Upper lobe of right lung (tissue), 1 donor: ENCODE measurements around the gene NPB. TPM values are rescaled to one million over a fixed set of nuclear protein-coding genes. Genes with fewer than 3 reads are reported as not detected.

Experiments
- ATAC-seq: fragments of 200-7000 bp; cut with Tn5 transposase; one replicate; pipeline ENCODE4 v1.9.1; 2020; ENCODE audit warnings: mild to moderate bottlenecking, moderate library complexity
- DNase-seq: peaks from one replicate; pipeline ENCODE4 v3.0.0-alpha.2; 2020
- H3K27ac ChIP-seq: fragments of 200-600 bp; one replicate; pipeline ENCODE4 v1.8.0; 2022
- H3K27me3 ChIP-seq: fragments of 200-600 bp; one replicate; pipeline ENCODE4 v1.8.0; 2022; ENCODE audit warnings: mild to moderate bottlenecking
- H3K36me3 ChIP-seq: fragments of 200-600 bp; one replicate; pipeline ENCODE4 v1.8.0; 2022
- H3K4me1 ChIP-seq: fragments of 200-600 bp; one replicate; pipeline ENCODE4 v1.8.0; 2022
- H3K4me3 ChIP-seq: fragments of 200-600 bp; one replicate; pipeline ENCODE4 v1.8.0; 2022; ENCODE audit warnings: mild to moderate bottlenecking
- H3K9me3 ChIP-seq: fragments of 200-600 bp; one replicate; pipeline ENCODE4 v1.8.0; 2022
- CTCF ChIP-seq: fragments of 200-600 bp; IDR thresholded peaks from one replicate; pipeline ENCODE4 v1.8.0; 2022; ENCODE audit warnings: antibody characterized with exemption
- intact Hi-C: fragments of 100-400 bp; cut with DNase I; formaldehyde crosslinking; loops from one replicate; pipeline ENCODE4 v1.11.0; 2022
- total RNA-seq: library from RNA; stranded (reverse); fragmentation: NEBNext Ultra II Directional; extraction: Animal tissue kit (Norgen Biotek cat#: 25700); gene quantifications from one replicate; pipeline ENCODE4 v1.2.1, GENCODE V29; 2021
- donor health status: DM: no; HTN: yes; CAD: no; lungs with severe emphysema.

NPB gene
- total RNA-seq, 1 donor from 2014 or later: 0.55 TPM

GRCh38 chr17:81895400-81895799 lies 6.6 kb upstream of the NPB start:
- DNase-seq (no peak), ATAC-seq (no peak)
- intact Hi-C loops: no loop called here
- no peak overlapping the region for H3K4me3 ChIP-seq
- TF ChIP-seq CTCF: no peak
- H3K27me3 ChIP-seq: no peaks in the 10 kb centered on the region
- no peaks in the 10 kb centered on the region for H3K9me3 ChIP-seq
- H3K4me1 ChIP-seq: peaks cover 13% of the 10 kb centered on the region
- H3K36me3 ChIP-seq: peaks cover 59% of the 10 kb centered on the region
- H3K27ac ChIP-seq: no peak overlapping the region

- no peak overlapping the region for H3K27ac ChIP-seq
- H3K4me1 ChIP-seq: peaks cover 5% of the 10 kb centered on the region
- H3K4me3 ChIP-seq: no peak overlapping the region
- intact Hi-C loops: no loop called here
- DNase-seq (no peak), ATAC-seq (no peak)
- no peak for TF ChIP-seq CTCF
- H3K9me3 ChIP-seq: no peaks in the 10 kb centered on the region
- H3K36me3 ChIP-seq: peaks cover 61% of the 10 kb centered on the region
- H3K27me3 ChIP-seq: no peaks in the 10 kb centered on the region
Observed at GRCh38 chr17:81898029-81898866, 3.8 kb upstream of the NPB start.

- Histone ChIP-seq H3K4me3 (no peak overlapping the region), H3K36me3 (peaks cover 61% of the 10 kb centered on the region), H3K4me1 (peaks cover 5% of the 10 kb centered on the region), H3K27me3 (no peaks in the 10 kb centered on the region), H3K27ac (no peak overlapping the region), H3K9me3 (no peaks in the 10 kb centered on the region)
- DNase-seq: no peak
- intact Hi-C loops: no loop called here
- no peak for ATAC-seq
- no peak for TF ChIP-seq CTCF
Observed at GRCh38 chr17:81898885-81899284, 3.2 kb upstream of the NPB start.

GRCh38 chr17:81899514-81900166 lies 2.4 kb upstream of the NPB start:
- ATAC-seq: no peak
- intact Hi-C loops: no loop called here
- no peaks in the 10 kb centered on the region for H3K9me3 ChIP-seq
- H3K36me3 ChIP-seq: peaks cover 55% of the 10 kb centered on the region
- H3K4me3 ChIP-seq: no peak overlapping the region
- H3K27me3 ChIP-seq: no peaks in the 10 kb centered on the region
- no peak for TF ChIP-seq CTCF
- no peak overlapping the region for H3K27ac ChIP-seq
- DNase-seq: no peak
- peaks cover 5% of the 10 kb centered on the region for H3K4me1 ChIP-seq

- no peaks in the 10 kb centered on the region for H3K9me3 ChIP-seq
- no peak overlapping the region for H3K27ac ChIP-seq
- ATAC-seq (no peak), DNase-seq (no peak)
- intact Hi-C loops: no loop called here
- H3K36me3 ChIP-seq: peaks cover 51% of the 10 kb centered on the region
- no peak for TF ChIP-seq CTCF
- no peak overlapping the region for H3K4me3 ChIP-seq
- no peaks in the 10 kb centered on the region for H3K27me3 ChIP-seq
- peaks cover 5% of the 10 kb centered on the region for H3K4me1 ChIP-seq
Observed at GRCh38 chr17:81900181-81900820, 1.7 kb upstream of the NPB start.
